ENCODE results near the gene NXPE3. TPM values are rescaled to one million over a fixed set of nuclear protein-coding genes. Genes with fewer than 3 reads are reported as not detected.

Gene NXPE3
- total RNA-seq, 1 experiment from 2014 or later: 15.9 TPM

DNA sequence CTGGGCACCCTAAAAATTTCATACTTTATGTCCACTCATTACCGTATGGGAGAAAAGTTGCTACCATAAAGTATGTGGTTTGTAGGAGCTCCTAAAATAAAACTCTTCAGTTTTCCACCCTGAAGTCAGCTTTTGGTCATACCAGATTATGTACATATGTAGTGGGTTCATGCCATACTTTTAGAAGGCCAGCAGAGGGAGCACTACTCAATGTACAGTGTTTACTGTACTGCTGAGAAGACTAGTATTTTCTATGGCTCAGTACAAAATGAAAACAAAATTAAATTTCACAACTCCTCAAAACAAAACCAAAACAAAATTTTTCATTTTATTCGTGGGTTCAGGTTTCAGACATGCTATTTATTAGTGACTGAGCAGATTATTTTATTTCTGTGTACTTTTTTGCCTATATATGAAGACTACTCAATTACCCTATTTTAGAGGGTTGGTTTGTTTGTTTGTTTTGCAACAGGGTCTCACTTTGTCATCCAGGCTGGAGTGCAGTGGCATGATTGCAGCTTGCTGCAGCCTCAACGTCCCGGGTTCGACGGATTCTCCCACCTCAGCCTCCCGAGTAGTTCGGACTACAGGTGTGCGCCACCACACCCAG, 24.3 kb downstream of the NXPE3 start:
- Histone ChIP-seq H2AFZ (ENCODE audit: low read length) (no peak overlapping the region), H3K14ac (ENCODE audit: insufficient read depth, low read length) (no peak overlapping the region), H2AK5ac (ENCODE audit: insufficient read length, low read length) (no peak overlapping the region), H3K9me3 (ENCODE audit: control insufficient read depth, low read depth, low read length) (no peaks in the 10 kb centered on the region), H3K4me2 (ENCODE audit: insufficient read depth, insufficient read length, low read length) (no peak overlapping the region), H3K23me2 (ENCODE audit: insufficient read length, low read depth, low read length, poor library complexity, severe bottlenecking) (no peaks in the 10 kb centered on the region), H4K20me1 (ENCODE audit: control insufficient read depth, insufficient read depth, insufficient read length) (no peaks in the 10 kb centered on the region), H3K18ac (ENCODE audit: insufficient read length, low read depth, low read length) (no peak overlapping the region), H3K4ac (ENCODE audit: low read depth, low read length) (no peak overlapping the region), H2BK12ac (ENCODE audit: insufficient read length, low read depth, low read length) (no peak overlapping the region), H4K5ac (ENCODE audit: insufficient read length, low read depth, low read length) (no peak overlapping the region), H3K23ac (ENCODE audit: insufficient read length, low read depth, low read length) (no peak overlapping the region), H2BK15ac (ENCODE audit: low read depth, low read length) (no peak overlapping the region), H3K4me1 (ENCODE audit: insufficient read depth, low read length) (0 out of 2 replicates have a peak, but pooled peaks cover 2% of the 10 kb centered on the region), H4K8ac (replicated peaks; ENCODE audit: insufficient read length, low read depth, low read length) (no peak overlapping the region), H3K79me2 (ENCODE audit: insufficient read depth, low read length) (no peaks in the 10 kb centered on the region), H3T11ph (ENCODE audit: low read length) (no peak overlapping the region), H2BK20ac (ENCODE audit: low read depth, low read length, poor library complexity, severe bottlenecking) (no peak overlapping the region), H3K27me3 (ENCODE audit: insufficient read depth, low read length) (no peaks in the 10 kb centered on the region), H4K91ac (ENCODE audit: insufficient read length, low read depth, low read length) (no peak overlapping the region), H3K56ac (ENCODE audit: insufficient read length, low read depth, low read length) (no peak overlapping the region), H3K79me1 (ENCODE audit: insufficient read depth, low read depth, low read length, poor library complexity, severe bottlenecking) (no peaks in the 10 kb centered on the region), H2BK5ac (ENCODE audit: insufficient read length, low read length) (no peak overlapping the region), H3K9ac (ENCODE audit: extremely low read depth, insufficient read length, low read length) (no peak overlapping the region), H2BK120ac (ENCODE audit: low read depth, low read length, poor library complexity, severe bottlenecking) (no peak overlapping the region), H3K27ac (ENCODE audit: insufficient read length, low read depth, low read length) (no peak overlapping the region)
- Mint-ChIP-seq H3K27me3 (ENCODE audit: low read depth) (no peaks in the 10 kb centered on the region), H3K9me3 (no peaks in the 10 kb centered on the region), H3K4me3 (no peak overlapping the region), H3K4me1 (peaks cover 13% of the 10 kb centered on the region in 2 experiments), H3K27ac (no peak overlapping the region), H3K36me3 (ENCODE audit: insufficient read depth in 1 of 3, low read depth in 3 of 3) (peaks cover 14 to 27% (median 26%) of the 10 kb centered on the region in 3 experiments; a peak in 6 of 7 replicates)
- no peak for DNase-seq
- WGBS (ENCODE audit: extremely low coverage, insufficient read length, low lambda C conversion rate): no CpG with 5 or more reads among the region's 9 CpGs
- TF ChIP-seq, protein P1, sequence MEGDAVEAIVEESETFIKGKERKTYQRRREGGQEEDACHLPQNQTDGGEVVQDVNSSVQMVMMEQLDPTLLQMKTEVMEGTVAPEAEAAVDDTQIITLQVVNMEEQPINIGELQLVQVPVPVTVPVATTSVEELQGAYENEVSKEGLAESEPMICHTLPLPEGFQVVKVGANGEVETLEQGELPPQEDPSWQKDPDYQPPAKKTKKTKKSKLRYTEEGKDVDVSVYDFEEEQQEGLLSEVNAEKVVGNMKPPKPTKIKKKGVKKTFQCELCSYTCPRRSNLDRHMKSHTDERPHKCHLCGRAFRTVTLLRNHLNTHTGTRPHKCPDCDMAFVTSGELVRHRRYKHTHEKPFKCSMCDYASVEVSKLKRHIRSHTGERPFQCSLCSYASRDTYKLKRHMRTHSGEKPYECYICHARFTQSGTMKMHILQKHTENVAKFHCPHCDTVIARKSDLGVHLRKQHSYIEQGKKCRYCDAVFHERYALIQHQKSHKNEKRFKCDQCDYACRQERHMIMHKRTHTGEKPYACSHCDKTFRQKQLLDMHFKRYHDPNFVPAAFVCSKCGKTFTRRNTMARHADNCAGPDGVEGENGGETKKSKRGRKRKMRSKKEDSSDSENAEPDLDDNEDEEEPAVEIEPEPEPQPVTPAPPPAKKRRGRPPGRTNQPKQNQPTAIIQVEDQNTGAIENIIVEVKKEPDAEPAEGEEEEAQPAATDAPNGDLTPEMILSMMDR (conservative IDR thresholded peaks at IDR 0.05): peak; percentile 90
